Measurements from ENCODE around the gene ACYP1.

Gene ACYP1

DNA sequence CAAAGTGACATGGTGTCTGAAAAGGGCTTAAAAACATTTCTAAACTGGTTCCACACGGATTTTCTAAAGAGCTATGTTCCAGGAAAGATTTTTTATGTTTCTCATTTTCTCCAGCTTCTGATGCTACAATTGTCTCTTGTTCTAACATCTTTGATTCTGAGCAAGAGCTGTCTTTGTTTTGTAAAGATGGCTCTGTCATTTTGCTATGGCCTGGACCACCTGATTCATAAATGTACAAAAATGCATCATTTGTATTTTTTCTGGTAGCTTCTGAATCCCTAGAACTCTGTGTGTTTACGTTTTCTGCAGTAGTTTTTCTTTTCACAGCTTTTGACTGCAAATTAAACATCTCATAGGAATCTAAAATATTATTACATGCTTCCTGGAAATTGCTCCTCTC lies 15.7 kb downstream of the ACYP1 start:
- ChIA-PET CTCF (no interaction called here), POLR2A (ENCODE audit: low non-redundant PET) (no interaction called here)
- TF ChIP-seq, protein P1, sequence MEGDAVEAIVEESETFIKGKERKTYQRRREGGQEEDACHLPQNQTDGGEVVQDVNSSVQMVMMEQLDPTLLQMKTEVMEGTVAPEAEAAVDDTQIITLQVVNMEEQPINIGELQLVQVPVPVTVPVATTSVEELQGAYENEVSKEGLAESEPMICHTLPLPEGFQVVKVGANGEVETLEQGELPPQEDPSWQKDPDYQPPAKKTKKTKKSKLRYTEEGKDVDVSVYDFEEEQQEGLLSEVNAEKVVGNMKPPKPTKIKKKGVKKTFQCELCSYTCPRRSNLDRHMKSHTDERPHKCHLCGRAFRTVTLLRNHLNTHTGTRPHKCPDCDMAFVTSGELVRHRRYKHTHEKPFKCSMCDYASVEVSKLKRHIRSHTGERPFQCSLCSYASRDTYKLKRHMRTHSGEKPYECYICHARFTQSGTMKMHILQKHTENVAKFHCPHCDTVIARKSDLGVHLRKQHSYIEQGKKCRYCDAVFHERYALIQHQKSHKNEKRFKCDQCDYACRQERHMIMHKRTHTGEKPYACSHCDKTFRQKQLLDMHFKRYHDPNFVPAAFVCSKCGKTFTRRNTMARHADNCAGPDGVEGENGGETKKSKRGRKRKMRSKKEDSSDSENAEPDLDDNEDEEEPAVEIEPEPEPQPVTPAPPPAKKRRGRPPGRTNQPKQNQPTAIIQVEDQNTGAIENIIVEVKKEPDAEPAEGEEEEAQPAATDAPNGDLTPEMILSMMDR (conservative IDR thresholded peaks at IDR 0.05; ENCODE audit: low read depth) = no peak
- H3K27ac ChIP-seq = no peak overlapping the region
- no peak for DNase-seq (ENCODE audit: low spot score)

- ChIA-PET POLR2A (ENCODE audit: low non-redundant PET) (no interaction called here), CTCF (no interaction called here)
- H3K27ac ChIP-seq = no peak overlapping the region
- TF ChIP-seq, protein P1 (conservative IDR thresholded peaks at IDR 0.05; ENCODE audit: low read depth) = no peak
- no peak for DNase-seq (ENCODE audit: low spot score)
Measured at GRCh38 chr14:75047506-75047905, 16.3 kb downstream of the ACYP1 start.

DNA sequence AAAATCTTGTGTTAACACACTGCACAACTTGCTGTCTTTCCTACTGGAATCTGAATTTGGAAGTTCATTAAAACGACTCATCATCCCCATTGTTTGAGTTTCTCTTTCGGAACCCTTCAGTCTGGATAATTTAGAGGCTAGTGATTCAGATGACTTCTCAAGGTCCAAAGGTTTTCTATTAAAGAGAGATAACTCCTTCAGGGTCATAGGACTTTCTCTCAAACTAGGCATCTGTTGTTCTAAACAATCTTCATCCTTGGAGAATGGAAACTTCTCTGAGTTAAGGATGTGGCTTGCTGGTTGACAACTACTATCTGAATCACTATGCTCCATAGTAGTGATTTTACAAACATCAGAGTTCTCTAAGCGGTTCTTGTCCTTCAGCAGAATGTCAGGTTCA lies 16.9 kb downstream of the ACYP1 start:
- no peak overlapping the region for H3K27ac ChIP-seq
- ChIA-PET CTCF (no interaction called here), POLR2A (ENCODE audit: low non-redundant PET) (no interaction called here)
- DNase-seq (ENCODE audit: low spot score) = no peak
- TF ChIP-seq, protein P1 (conservative IDR thresholded peaks at IDR 0.05; ENCODE audit: low read depth) = no peak

GRCh38 chr14:75046275-75046674 lies 17.5 kb downstream of the ACYP1 start:
- H3K27ac ChIP-seq = no peak overlapping the region
- TF ChIP-seq, protein P1 (conservative IDR thresholded peaks at IDR 0.05; ENCODE audit: low read depth) = no peak
- ChIA-PET CTCF (no interaction called here), POLR2A (ENCODE audit: low non-redundant PET) (no interaction called here)
- no peak for DNase-seq (ENCODE audit: low spot score)

DNA sequence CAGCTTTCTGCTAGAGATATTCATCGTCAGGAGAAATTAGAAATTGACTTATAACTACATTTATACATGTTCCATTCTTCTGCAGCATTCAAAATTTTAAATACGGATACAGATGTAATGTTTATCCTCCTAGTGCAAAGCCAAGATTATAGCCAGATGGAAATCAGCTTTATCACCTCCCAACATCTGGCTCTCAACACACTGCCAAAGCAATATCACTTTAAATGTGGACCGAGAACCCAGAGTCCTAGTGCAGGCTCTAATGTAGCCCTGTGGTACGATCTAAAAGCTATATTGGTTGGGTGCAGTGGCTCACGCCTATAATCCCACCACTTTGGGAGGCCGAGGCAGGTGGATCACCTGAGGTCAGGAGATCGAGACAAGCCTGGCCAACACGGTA lies 19.1 kb downstream of the ACYP1 start:
- no peak for DNase-seq (ENCODE audit: low spot score)
- ChIA-PET CTCF (interaction anchor here (0.6 kb wide), 2 partner anchors 341 to 835 kb away, joined by 3 to 4 read pairs; no protein-coding TSS in a partner anchor), POLR2A (ENCODE audit: low non-redundant PET) (no interaction called here)
- TF ChIP-seq, protein P1 (conservative IDR thresholded peaks at IDR 0.05; ENCODE audit: low read depth) = no peak
- H3K27ac ChIP-seq = no peak overlapping the region

DNA sequence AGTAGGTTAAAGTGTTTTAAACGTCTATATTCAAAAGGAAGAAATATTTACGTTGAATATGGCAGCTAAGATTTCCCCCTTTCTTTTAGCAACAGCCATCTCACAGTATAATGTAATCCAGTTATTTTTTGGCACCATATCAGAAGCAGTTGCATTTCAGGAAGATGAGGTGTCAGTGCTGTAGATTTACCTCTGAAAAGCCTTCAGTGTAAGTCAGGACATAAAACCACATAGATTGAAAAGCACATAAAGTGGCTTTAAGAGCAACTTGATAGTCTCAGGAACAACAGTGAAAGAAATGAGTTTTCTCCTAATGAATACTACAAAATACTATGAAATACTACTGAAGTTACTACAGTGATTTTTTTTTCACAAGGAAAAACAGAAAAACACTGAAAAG lies 19.5 kb downstream of the ACYP1 start:
- H3K27ac ChIP-seq = no peak overlapping the region
- TF ChIP-seq, protein P1 (conservative IDR thresholded peaks at IDR 0.05; ENCODE audit: low read depth) = no peak
- ChIA-PET POLR2A (ENCODE audit: low non-redundant PET) (no interaction called here), CTCF (interaction anchor here (0.6 kb wide), 2 partner anchors 340 to 836 kb away, joined by 3 to 4 read pairs; no protein-coding TSS in a partner anchor)
- peak; percentile 49 for DNase-seq (ENCODE audit: low spot score)

GRCh38 chr14:75042035-75042434 lies 21.8 kb downstream of the ACYP1 start:
- ChIA-PET POLR2A (ENCODE audit: low non-redundant PET) (no interaction called here), CTCF (interaction anchor here (0.7 kb wide), 1 partner anchor 134 kb away, joined by 3 read pairs; no protein-coding TSS in a partner anchor)
- H3K27ac ChIP-seq = no peak overlapping the region
- TF ChIP-seq, protein P1 (conservative IDR thresholded peaks at IDR 0.05; ENCODE audit: low read depth) = no peak
- no peak for DNase-seq (ENCODE audit: low spot score)
